Medulla oblongata (tissue), 1 donor: ENCODE results near the gene ADNP.
"Not testable (repeated sequence)": the region's sequence is repeated elsewhere in the genome, so short reads cannot be mapped to it uniquely, and the experiment has no call there.

Experiments
- DNase-seq: peaks from one replicate; pipeline ENCODE4 v3.0.0-alpha.2; 2015; ENCODE audit errors: extremely low spot score

Gene ADNP

GRCh38 chr20:50931306-50932015 is at the start of gene ADNP:
Gene ADNP, minus strand, starts transcription at chr20:50931437. Its CDS starts 27,441 bp downstream, at chr20:50903996.
- DNase-seq: peak; percentile 96

- DNase-seq: no peak
Observed at GRCh38 chr20:50980071-50980681, 48.9 kb upstream of the ADNP start.

- DNase-seq: not testable (repeated sequence)
Observed at GRCh38 chr20:50978533-50978932, 47.3 kb upstream of the ADNP start.

- no peak for DNase-seq
Observed at GRCh38 chr20:50977066-50978021, 46.1 kb upstream of the ADNP start.

GRCh38 chr20:50975701-50976330 is 44.6 kb upstream of the ADNP start:
- no peak for DNase-seq

GRCh38 chr20:50969912-50970311 is 38.7 kb upstream of the ADNP start:
- no peak for DNase-seq

GRCh38 chr20:50969435-50969834 is 38.2 kb upstream of the ADNP start:
- DNase-seq: no peak

GRCh38 chr20:50968289-50968688 is 37.1 kb upstream of the ADNP start:
- DNase-seq: no peak

- DNase-seq: no peak
Observed at GRCh38 chr20:50967586-50967985, 36.3 kb upstream of the ADNP start.

- DNase-seq: no peak
Observed at GRCh38 chr20:50959543-50960126, 28.4 kb upstream of the ADNP start.

- DNase-seq: peak; percentile 96
Observed at GRCh38 chr20:50958615-50959542, 27.6 kb upstream of the ADNP start, which contains the start of gene MOCS3. Gene MOCS3, plus strand, starts transcription at chr20:50958818. Its CDS starts 25 bp downstream, at chr20:50958843.

- DNase-seq: peak; percentile 95
Observed at GRCh38 chr20:50957798-50958614, 26.8 kb upstream of the ADNP start, which contains the start of gene DPM1. Gene DPM1, minus strand, starts transcription at chr20:50958532. Its CDS starts 9 bp downstream, at chr20:50958523.

GRCh38 chr20:50957276-50957675 is 26.0 kb upstream of the ADNP start:
- DNase-seq: no peak

- DNase-seq: no peak
Observed at GRCh38 chr20:50953821-50954220, 22.6 kb upstream of the ADNP start.

GRCh38 chr20:50953196-50953595 is 22.0 kb upstream of the ADNP start:
- DNase-seq: no peak

- no peak for DNase-seq
Observed at GRCh38 chr20:50948132-50948785, 17.0 kb upstream of the ADNP start.

GRCh38 chr20:50943069-50943468 is 11.8 kb upstream of the ADNP start:
- DNase-seq: no peak

- DNase-seq: no peak
Observed at GRCh38 chr20:50933589-50933988, 2.4 kb upstream of the ADNP start.
